ENCODE results near the gene TGFBR2.

Gene TGFBR2

DNA sequence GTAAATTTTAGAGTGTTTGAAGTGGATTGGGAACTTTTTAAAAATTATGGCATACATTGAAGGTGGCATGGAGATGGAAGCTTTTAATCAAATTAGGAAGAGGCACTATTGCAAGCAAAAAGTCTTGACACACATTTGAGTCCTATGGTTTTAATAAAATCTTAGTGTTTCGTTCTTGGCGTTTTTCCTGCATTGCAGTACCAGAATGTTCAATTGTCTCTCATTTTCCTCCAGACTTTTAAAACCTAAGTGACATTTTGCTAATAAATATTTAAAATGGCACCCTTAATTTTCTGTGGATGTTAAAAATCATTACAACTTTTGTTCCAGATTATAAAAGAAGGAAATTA lies 2.2 kb downstream of the TGFBR2 start:
- DNase-seq (ENCODE audit: low spot score in 2 of 2) = no peak
- Mint-ChIP-seq H3K27ac (peak overlapping the region; percentile 98), H3K9me3 (no peaks in the 10 kb centered on the region), H3K36me3 (peaks cover 12% of the 10 kb centered on the region), H3K27me3 (no peaks in the 10 kb centered on the region), H3K4me1 (peaks cover 60% of the 10 kb centered on the region), H3K4me3 (peak overlapping the region; percentile 96)
- ATAC-seq (ENCODE audit: low read depth) = no peak

DNA sequence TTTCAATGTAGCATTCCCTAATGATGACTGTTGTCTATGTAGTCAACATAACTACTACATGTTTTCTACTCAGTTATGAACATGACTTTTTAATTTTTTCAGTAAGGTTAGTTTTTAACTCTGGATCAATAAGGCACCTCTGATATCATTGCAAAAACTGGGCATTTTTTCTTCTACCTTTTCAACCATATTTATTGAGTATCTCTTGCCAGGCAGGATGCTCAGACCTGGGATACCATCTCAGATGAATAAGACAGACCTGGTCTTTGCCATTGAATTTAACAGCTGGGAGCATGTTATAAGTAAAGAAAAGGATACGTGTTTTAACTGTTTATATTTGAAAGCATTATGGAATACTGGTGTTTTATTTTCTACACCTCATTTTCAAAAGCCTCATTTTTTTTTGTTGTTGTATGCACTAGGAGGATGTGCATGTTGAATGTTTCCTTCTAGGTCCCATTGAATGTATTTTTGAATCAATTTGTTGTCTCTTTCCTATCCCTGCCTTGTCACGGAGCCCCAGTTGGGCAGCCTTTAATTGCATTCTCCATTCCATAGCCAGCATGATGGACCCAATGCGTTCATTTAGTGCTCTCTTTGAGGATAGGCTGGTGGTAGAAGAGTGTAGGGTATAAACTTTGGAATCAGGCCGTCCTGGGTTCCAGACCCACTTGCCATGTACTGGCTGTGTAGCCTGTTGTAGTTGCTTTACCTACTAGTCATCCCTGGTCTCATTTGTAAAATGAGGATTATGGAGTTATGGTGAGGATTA lies 3.7 kb downstream of the TGFBR2 start:
- no peak for ATAC-seq (ENCODE audit: low read depth)

DNA sequence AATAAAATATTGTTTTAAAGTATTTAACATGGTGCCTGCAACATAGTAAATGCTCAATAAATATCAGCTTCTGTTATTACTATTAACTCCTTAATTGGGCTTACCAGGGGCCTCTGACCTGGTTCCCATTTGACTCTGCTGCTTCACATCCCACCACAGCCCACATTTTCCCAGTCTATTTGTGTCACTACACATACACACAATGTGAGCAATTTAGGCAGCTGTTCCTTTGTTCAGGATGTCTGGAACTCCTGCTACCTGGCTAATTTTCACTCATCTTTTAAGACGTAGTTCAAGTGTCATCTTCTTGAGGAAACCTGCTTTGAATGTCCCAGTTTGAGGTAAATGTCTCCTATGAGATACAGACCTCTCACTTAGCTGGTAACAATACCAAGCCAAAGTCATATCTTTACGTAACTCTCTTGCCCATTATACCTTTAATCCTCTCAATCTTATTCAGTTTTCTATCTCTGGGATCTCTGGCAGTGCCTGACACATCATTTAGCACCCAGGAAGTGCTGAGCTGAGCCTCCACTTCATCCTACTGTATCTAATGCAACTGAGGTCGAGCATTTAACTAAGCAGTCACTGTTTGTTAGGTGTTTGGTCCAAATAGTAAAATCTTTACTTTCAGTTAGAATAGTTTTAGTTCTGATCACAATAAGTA lies 4.4 kb downstream of the TGFBR2 start:
- Mint-ChIP-seq H3K36me3 (peaks cover 12% of the 10 kb centered on the region), H3K27me3 (no peaks in the 10 kb centered on the region), H3K4me3 (peak overlapping the region; percentile 83), H3K27ac (peak overlapping the region; percentile 98), H3K4me1 (peaks cover 56% of the 10 kb centered on the region), H3K9me3 (no peaks in the 10 kb centered on the region)
- ATAC-seq (ENCODE audit: low read depth) = no peak
- DNase-seq (ENCODE audit: low spot score in 2 of 2) = no peak

More for the DNA sequence above, 3.7 kb downstream of the TGFBR2 start:
- H3K9me3 Mint-ChIP-seq = no peaks in the 10 kb centered on the region
- H3K36me3 Mint-ChIP-seq = peaks cover 12% of the 10 kb centered on the region
- no peaks in the 10 kb centered on the region for H3K27me3 Mint-ChIP-seq
- no peak for DNase-seq (ENCODE audit: low spot score in 2 of 2)
- peak overlapping the region; percentile 98 for H3K27ac Mint-ChIP-seq
- H3K4me3 Mint-ChIP-seq = peak overlapping the region; percentile 74
- H3K4me1 Mint-ChIP-seq = peaks cover 63% of the 10 kb centered on the region

DNA sequence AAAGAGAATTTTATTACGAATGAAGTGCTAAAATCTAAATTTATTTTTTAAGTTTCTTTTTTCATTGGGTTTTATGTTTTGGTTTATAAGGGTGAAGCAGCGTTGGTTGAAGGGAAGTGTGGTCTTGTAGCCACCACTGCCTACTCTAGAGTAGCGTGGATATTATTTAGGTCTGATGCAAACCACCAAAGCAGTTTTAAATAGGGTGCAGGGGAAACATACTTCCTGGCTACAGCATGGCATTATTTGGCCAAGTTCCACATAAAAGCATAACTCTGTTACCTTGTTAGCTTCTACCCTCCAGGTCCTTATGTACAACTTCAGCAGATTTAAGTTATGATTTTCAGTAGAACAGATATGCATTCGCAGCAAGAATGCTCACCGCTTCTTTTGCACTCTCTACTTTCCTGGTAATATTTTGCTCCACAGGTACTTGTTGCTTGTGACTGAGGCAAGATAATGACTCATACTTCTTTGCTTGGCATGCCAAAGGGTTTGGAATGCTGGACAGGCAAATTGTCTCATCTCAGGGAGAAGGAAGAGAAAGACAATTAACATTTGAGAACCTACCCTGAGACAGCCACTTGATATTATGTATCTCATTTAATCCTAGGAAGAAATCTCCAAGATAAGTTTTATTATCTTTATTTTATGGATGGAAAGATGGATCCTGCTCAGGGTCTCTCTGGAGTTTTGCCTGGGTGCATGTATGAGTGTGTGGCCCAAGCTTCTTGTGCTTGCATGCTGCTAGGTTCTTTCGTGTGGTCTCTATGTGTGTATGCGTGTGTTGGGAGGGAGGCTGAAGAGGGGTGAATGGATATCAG lies 5.4 kb downstream of the TGFBR2 start:
- peaks cover 14% of the 10 kb centered on the region for H3K36me3 Mint-ChIP-seq
- H3K9me3 Mint-ChIP-seq = no peaks in the 10 kb centered on the region
- peak; percentile 11 for ATAC-seq (ENCODE audit: low read depth)
- peak overlapping the region; percentile 83 for H3K4me3 Mint-ChIP-seq
- H3K27me3 Mint-ChIP-seq = no peaks in the 10 kb centered on the region
- DNase-seq (ENCODE audit: low spot score in 2 of 2) = no peak
- H3K4me1 Mint-ChIP-seq = peaks cover 59% of the 10 kb centered on the region
- peak overlapping the region; percentile 98 for H3K27ac Mint-ChIP-seq

DNA sequence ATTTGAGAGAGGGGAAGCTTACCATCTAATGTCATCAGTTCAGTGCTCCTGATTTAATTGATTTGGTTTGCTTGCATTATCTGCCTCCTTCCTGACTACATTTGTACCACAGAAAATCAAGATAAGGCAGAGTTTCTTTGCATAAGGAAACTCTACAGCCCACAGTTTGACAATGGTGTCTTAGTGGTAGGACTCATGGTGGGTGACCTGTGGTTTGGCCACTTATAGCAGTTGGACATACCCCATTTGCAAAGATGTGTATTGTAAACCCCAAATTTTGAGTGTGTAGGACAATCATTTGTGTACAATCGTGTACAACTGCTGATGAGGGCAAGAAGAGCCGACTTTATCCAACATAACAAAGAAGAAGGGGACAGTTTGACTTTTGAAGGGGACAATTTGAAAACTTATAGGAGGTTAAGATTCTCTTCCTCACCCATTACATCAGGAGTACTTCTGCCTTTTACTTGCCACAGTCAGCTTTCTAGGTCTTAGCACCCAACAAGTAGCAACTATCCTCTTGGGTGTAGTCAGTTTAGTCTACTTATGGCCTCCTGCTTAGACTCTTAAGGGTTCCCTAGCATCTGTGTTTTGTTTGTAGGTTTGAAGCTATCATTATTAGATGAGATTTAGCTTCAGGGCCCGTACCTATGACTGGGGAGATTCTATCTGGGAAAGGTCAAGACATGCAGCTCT lies 6.2 kb downstream of the TGFBR2 start:
- Mint-ChIP-seq H3K36me3 (peaks cover 16% of the 10 kb centered on the region), H3K4me1 (peaks cover 66% of the 10 kb centered on the region), H3K4me3 (peak overlapping the region; percentile 83), H3K27ac (peak overlapping the region; percentile 98), H3K27me3 (no peaks in the 10 kb centered on the region), H3K9me3 (no peaks in the 10 kb centered on the region)
- no peak for DNase-seq (ENCODE audit: low spot score in 2 of 2)
- ATAC-seq (ENCODE audit: low read depth) = peak; percentile 16

DNA sequence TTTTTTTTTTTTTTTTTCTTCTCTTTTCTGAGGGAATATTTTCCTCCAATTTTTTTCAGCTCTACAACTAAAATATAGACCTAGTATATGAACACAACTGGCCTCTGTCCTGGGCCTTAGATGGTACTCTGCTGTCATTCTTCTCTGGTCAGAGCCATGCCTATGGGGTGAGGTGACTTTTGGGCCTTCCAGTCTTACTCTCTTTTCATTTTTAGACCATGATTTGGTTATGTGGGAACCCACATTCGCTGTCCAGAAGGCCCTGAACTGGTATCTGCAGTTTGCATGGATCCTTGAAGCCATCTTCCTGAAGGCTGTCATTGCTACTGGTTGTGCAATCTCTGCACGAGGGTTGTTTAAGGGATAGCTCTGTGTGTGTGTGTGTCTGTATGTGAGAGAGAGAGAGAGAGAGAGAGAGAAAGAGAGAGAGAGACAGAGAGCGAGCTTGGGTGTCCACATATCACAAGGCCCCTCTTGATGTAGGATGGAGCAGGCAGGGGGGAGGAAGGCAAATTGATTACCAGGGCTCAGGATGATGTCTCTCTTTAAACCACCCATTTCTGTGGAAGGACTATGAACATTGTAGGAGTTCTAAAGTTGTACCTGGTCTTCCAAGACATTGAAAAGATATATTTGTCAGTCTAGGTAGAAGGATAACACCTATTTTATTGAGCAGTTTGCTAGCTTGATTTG lies 6.9 kb downstream of the TGFBR2 start:
- Mint-ChIP-seq H3K36me3 (peaks cover 17% of the 10 kb centered on the region), H3K9me3 (no peaks in the 10 kb centered on the region), H3K27me3 (no peaks in the 10 kb centered on the region), H3K4me1 (peaks cover 68% of the 10 kb centered on the region), H3K4me3 (peak overlapping the region; percentile 83), H3K27ac (peak overlapping the region; percentile 98)
- ATAC-seq (ENCODE audit: low read depth) = no peak
- no peak for DNase-seq (ENCODE audit: low spot score in 2 of 2)

DNA sequence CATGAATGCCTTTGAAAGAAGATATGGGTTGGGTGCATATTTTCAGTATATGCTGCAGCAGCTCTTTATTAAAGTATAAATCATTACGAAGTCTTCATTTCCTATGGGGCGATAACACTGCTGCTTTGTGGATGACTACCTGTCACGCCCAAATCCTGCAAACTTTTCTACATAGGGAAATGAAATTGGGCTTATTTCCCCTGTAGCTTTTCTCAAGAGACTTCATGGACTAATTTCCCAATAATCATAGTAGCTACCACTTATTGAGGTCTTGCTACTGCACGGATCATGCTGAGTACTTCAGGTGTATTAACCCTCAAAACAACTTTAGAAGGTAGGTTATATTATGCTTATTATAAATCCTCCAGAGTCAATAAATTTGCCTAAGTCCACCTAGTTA lies 8.0 kb downstream of the TGFBR2 start:
- no peak for ATAC-seq (ENCODE audit: low read depth)
- DNase-seq (ENCODE audit: low spot score in 2 of 2) = no peak
- H3K27ac Mint-ChIP-seq = peak overlapping the region; percentile 81
- peaks cover 73% of the 10 kb centered on the region for H3K4me1 Mint-ChIP-seq
- no peaks in the 10 kb centered on the region for H3K9me3 Mint-ChIP-seq
- no peaks in the 10 kb centered on the region for H3K27me3 Mint-ChIP-seq
- peaks cover 18% of the 10 kb centered on the region for H3K36me3 Mint-ChIP-seq
- peak overlapping the region; percentile 43 for H3K4me3 Mint-ChIP-seq

DNA sequence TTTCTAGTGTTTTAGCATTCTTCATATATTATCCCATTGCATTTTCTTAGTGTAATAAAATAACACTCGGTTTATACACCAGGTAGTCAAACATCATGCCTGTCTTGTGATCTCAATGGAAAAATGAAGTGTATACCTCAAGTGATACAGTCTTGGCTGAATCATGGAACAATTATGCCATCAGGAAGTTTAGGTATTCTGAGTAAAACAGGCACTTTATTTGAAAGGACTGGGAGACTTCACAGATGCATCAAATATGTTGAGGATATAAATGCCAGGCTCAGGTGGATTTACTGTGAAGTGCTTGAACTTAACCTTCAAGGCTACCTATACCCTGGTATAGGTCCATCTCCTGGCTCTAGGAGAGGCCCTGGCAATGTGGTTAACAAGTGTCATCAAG lies 8.5 kb downstream of the TGFBR2 start:
- DNase-seq (ENCODE audit: low spot score in 2 of 2) (no peak), ATAC-seq (ENCODE audit: low read depth) (no peak)
- Mint-ChIP-seq H3K9me3 (no peaks in the 10 kb centered on the region), H3K27ac (peak overlapping the region; percentile 81), H3K4me3 (no peak overlapping the region), H3K27me3 (no peaks in the 10 kb centered on the region), H3K4me1 (peaks cover 73% of the 10 kb centered on the region), H3K36me3 (peaks cover 22% of the 10 kb centered on the region)

DNA sequence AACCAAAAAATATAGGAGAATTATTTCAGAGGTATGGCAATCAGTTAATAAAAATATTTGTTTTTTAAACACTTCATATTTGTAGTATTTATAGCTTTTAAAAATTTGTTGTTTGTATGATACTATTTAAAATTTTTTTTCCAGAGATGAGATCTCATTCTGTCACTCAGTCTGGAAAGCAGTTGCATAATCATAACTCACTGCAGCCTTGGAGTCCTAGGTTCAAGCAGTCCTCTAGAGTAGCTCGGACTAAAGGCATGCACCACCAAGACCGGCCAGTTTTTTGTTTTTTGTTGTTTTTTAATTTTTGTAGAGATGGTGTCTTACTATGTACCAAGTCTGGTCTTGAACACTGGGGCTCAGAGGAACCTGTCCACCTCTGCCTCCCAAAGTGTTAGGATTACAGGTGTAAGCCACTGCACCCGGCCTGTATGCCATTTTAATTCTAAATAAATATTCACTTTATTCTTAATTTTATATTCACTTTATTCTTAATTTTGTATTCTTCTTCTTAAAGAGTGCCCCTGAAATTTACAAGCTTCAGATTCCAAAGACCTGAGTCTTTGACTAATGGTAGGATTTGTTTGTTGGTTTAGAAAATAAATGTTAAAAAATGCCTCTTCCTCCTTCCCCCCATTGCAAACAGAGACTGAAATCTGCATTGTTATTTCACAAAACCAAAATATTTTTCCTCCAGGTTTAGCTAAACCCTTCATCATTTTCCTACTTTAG lies 9.4 kb downstream of the TGFBR2 start:
- H3K4me3 Mint-ChIP-seq = peak overlapping the region; percentile 53
- H3K27me3 Mint-ChIP-seq = no peaks in the 10 kb centered on the region
- peak overlapping the region; percentile 81 for H3K27ac Mint-ChIP-seq
- DNase-seq (ENCODE audit: low spot score in 2 of 2) (no peak), ATAC-seq (ENCODE audit: low read depth) (no peak)
- H3K36me3 Mint-ChIP-seq = peaks cover 24% of the 10 kb centered on the region
- no peaks in the 10 kb centered on the region for H3K9me3 Mint-ChIP-seq
- H3K4me1 Mint-ChIP-seq = peaks cover 74% of the 10 kb centered on the region

DNA sequence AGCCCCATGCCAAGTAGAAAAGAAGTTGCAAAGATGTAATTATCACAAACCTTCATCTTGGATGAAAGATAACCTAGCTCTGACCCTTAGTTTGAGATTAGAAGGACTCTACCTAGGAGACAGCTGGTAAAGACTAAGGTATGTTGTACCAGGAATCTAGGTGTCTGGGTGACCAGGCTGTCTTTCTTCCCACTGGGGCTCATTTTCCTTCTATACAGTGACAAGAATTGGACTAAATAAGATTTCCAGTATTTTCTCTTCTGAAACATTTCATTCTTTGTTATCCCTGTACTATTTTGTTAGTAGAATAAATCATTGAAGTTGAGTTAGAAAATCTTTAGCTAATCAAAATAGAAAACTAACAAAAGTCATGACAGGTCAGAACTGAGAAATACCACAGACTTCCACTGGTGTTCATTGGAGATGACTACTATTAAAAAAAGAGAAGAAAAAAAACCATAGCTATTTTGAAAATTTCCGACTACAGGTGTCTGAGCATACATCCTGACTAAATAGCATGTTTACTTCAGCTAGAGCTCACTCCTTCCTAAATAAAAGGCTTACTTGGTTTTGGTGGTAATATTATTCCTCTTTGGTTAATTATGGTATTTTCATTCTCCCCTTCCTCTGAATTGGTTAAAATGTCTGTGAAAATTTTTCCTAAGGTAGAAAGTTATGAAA lies 10.1 kb downstream of the TGFBR2 start:
- peak overlapping the region; percentile 81 for H3K27ac Mint-ChIP-seq
- H3K36me3 Mint-ChIP-seq = peaks cover 21% of the 10 kb centered on the region
- H3K4me3 Mint-ChIP-seq = peak overlapping the region; percentile 53
- no peaks in the 10 kb centered on the region for H3K9me3 Mint-ChIP-seq
- ATAC-seq (ENCODE audit: low read depth) (peak; percentile 54), DNase-seq (ENCODE audit: low spot score in 2 of 2) (no peak)
- no peaks in the 10 kb centered on the region for H3K27me3 Mint-ChIP-seq
- H3K4me1 Mint-ChIP-seq = peaks cover 73% of the 10 kb centered on the region

DNA sequence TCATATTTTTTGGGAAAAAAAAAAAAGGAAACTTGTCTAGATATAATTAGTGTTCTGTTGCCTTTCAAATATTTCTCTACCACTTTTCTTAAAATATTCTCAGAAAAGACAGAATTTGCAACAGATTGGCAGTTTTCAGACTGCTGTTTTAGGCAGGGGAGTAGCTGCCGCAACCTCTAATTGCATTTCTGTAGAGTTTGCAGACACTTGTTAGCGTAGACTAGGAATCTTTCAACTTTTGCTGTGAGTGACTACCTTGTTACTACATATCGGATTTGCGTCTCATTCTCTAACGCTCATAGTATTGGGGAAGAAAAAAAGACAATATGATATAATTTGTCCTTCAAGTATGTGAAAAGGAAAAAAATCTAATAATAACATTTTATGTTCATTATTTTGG lies 10.7 kb downstream of the TGFBR2 start:
- no peak for ATAC-seq (ENCODE audit: low read depth)
- DNase-seq (ENCODE audit: low spot score in 2 of 2) = no peak
- Mint-ChIP-seq H3K9me3 (no peaks in the 10 kb centered on the region), H3K4me1 (peaks cover 70% of the 10 kb centered on the region), H3K4me3 (peak overlapping the region; percentile 53), H3K27ac (peak overlapping the region; percentile 81), H3K27me3 (no peaks in the 10 kb centered on the region), H3K36me3 (peaks cover 21% of the 10 kb centered on the region)

DNA sequence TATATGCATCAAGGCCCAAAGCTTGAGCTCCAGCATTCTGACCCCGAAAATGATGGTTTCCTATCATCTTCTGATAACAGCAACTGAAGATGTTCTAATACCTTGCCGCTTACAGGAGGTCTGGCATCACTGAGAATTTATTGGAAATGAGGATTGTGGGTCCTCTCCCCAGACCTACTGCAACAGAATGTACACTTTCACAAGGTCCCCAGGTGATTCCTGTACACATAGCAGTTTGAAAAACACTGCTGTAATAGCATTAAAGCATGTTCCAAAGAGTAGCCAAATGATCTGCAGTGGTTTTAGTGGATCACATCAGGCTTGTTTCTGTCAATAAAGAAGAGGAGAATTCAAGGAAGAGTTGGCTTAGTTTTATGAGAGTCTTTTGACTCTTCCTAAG lies 11.3 kb downstream of the TGFBR2 start:
- H3K27me3 Mint-ChIP-seq = no peaks in the 10 kb centered on the region
- H3K4me1 Mint-ChIP-seq = peaks cover 64% of the 10 kb centered on the region
- H3K9me3 Mint-ChIP-seq = no peaks in the 10 kb centered on the region
- H3K27ac Mint-ChIP-seq = peak overlapping the region; percentile 81
- no peak for DNase-seq (ENCODE audit: low spot score in 2 of 2)
- no peak for ATAC-seq (ENCODE audit: low read depth)
- H3K36me3 Mint-ChIP-seq = peaks cover 19% of the 10 kb centered on the region
- peak overlapping the region; percentile 68 for H3K4me3 Mint-ChIP-seq
